Smooth muscle cell (in vitro differentiated cells): ENCODE data around the gene RCAN2. TPM values are rescaled to one million over a fixed set of nuclear protein-coding genes. Genes with fewer than 3 reads are reported as not detected.

Source experiments
- DNase-seq: peaks from one replicate; lab custom pipeline; 2025; ENCODE audit not compliant: unreplicated experiment; lab: John Stamatoyannopoulos, UW
- H2AFZ ChIP-seq: fragments of 200-600 bp; sonication (generic); 2 replicates; pipeline ENCODE4 v1.6.0; 2016; ENCODE audit warnings: antibody characterized with exemption, low read depth, mild to moderate bottlenecking
- H3F3A ChIP-seq: fragments of 200-600 bp; sonication (generic); 2 replicates; pipeline ENCODE4 v1.6.0; 2017; ENCODE audit warnings: antibody characterized with exemption, low read depth
- H3K27ac ChIP-seq: fragments of 200-600 bp; sonication (generic); 2 replicates; pipeline ENCODE4 v1.5.1; 2016; ENCODE audit warnings: low read depth, mild to moderate bottlenecking
- H3K27me3 ChIP-seq: fragments of 200-600 bp; sonication (generic); 2 replicates; pipeline ENCODE4 v1.6.1; 2016; ENCODE audit warnings: low read depth, mild to moderate bottlenecking
- H3K36me3 ChIP-seq: fragments of 200-600 bp; sonication (generic); 2 replicates; pipeline ENCODE4 v1.5.1; 2016; ENCODE audit warnings: low read depth
- H3K4me1 ChIP-seq: fragments of 200-600 bp; sonication (generic); 2 replicates; pipeline ENCODE4 v1.5.1; 2016; ENCODE audit warnings: low read depth
- H3K4me2 ChIP-seq: fragments of 200-600 bp; sonication (generic); 2 replicates; pipeline ENCODE4 v1.6.0; 2016; ENCODE audit warnings: mild to moderate bottlenecking
- H3K4me3 ChIP-seq: fragments of 200-600 bp; sonication (generic); 2 replicates; pipeline ENCODE4 v1.5.1; 2016; ENCODE audit warnings: mild to moderate bottlenecking
- H3K79me2 ChIP-seq: fragments of 200-600 bp; sonication (generic); 2 replicates; pipeline ENCODE4 v1.6.0; 2016; ENCODE audit warnings: low read depth, mild to moderate bottlenecking
- H3K9ac ChIP-seq: fragments of 200-600 bp; sonication (generic); 2 replicates; pipeline ENCODE4 v1.6.0; 2016; ENCODE audit warnings: low read depth
- H3K9me3 ChIP-seq: fragments of 200-600 bp; sonication (generic); replicated peaks from 2 replicates; pipeline ENCODE4 v1.5.1; 2016; ENCODE audit warnings: low read depth
- H4K20me1 ChIP-seq: fragments of 200-600 bp; sonication (generic); 2 replicates; pipeline ENCODE4 v1.6.0; 2016; ENCODE audit warnings: low read depth
- WGBS: methylation state at CpG from one replicate; pipeline ENCODE4 v1.1.7; 2016; ENCODE audit warnings: low lambda C conversion rate; 5-methylcytosine and 5-hydroxymethylcytosine counted together
- polyA plus RNA-seq: library from polyadenylated mRNA; unstranded; fragments of >200 nt; fragmentation: Nextera tagmentation; extraction: Ambion mirVana; gene quantifications from 2 replicates; pipeline ENCODE4 v1.2.1, GENCODE V29; 2016
- total RNA-seq: library from RNA; depleted of rRNA; stranded (reverse); fragments of >200 nt; gene quantifications from 2 replicates; pipeline ENCODE4 v1.2.3, GENCODE V29; 2014
- TF ChIP-seq, protein P1 (sequence below): fragments of 200-600 bp; sonication (generic); IDR thresholded peaks from 2 replicates; pipeline ENCODE4 v1.5.1; 2017; ENCODE audit warnings: borderline replicate concordance, mild to moderate bottlenecking, antibody characterized with exemption; ENCODE audit not compliant: insufficient read depth, poor library complexity, severe bottlenecking

The RCAN2 gene
- total and polyA plus RNA-seq, 2 experiments from 2014 or later: 2.5 to 2.7 TPM

DNA sequence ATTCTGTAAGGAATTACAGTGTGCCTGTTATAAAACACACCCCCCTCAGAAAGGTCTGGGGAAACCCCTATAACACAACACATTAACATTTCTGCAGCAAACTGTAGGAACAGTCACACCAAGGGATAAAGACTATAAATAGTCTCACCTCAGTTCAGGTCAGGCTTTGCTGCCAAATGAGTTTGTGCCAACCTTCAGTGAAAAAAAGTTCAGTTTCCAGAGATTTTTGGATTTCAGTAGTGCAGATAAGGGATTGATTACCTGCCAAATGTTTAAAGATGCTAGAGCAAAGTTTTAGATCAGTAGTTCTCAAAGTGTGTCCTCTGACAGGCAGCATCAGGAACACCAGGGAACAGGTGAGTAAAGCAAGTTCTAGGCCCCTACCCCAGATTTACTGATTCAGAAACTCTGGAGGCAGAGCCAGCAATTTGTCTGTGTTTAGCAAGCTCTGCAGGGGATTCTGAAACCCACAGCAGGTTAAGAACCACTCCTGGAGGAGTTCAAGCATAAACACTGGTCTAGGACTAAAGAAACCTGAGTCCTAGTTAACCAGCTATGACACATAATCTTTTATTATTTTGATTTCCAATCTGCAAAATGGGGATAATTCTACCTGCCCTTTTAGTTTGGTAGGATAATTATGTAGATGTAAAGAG lies 111.0 kb downstream of the RCAN2 start:
- H3F3A ChIP-seq: no peaks in the 10 kb centered on the region
- H2AFZ ChIP-seq: no peak overlapping the region
- DNase-seq: no peak
- no peaks in the 10 kb centered on the region for H3K9me3 ChIP-seq
- H3K36me3 ChIP-seq: no peaks in the 10 kb centered on the region
- H3K27ac ChIP-seq: no peak overlapping the region
- no peaks in the 10 kb centered on the region for H3K79me2 ChIP-seq
- TF ChIP-seq, protein P1, sequence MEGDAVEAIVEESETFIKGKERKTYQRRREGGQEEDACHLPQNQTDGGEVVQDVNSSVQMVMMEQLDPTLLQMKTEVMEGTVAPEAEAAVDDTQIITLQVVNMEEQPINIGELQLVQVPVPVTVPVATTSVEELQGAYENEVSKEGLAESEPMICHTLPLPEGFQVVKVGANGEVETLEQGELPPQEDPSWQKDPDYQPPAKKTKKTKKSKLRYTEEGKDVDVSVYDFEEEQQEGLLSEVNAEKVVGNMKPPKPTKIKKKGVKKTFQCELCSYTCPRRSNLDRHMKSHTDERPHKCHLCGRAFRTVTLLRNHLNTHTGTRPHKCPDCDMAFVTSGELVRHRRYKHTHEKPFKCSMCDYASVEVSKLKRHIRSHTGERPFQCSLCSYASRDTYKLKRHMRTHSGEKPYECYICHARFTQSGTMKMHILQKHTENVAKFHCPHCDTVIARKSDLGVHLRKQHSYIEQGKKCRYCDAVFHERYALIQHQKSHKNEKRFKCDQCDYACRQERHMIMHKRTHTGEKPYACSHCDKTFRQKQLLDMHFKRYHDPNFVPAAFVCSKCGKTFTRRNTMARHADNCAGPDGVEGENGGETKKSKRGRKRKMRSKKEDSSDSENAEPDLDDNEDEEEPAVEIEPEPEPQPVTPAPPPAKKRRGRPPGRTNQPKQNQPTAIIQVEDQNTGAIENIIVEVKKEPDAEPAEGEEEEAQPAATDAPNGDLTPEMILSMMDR: no peak
- H3K4me2 ChIP-seq: no peak overlapping the region
- no peak overlapping the region for H3K4me3 ChIP-seq
- no peaks in the 10 kb centered on the region for H3K27me3 ChIP-seq
- H3K4me1 ChIP-seq: no peaks in the 10 kb centered on the region
- H4K20me1 ChIP-seq: no peaks in the 10 kb centered on the region
- no peak overlapping the region for H3K9ac ChIP-seq

DNA sequence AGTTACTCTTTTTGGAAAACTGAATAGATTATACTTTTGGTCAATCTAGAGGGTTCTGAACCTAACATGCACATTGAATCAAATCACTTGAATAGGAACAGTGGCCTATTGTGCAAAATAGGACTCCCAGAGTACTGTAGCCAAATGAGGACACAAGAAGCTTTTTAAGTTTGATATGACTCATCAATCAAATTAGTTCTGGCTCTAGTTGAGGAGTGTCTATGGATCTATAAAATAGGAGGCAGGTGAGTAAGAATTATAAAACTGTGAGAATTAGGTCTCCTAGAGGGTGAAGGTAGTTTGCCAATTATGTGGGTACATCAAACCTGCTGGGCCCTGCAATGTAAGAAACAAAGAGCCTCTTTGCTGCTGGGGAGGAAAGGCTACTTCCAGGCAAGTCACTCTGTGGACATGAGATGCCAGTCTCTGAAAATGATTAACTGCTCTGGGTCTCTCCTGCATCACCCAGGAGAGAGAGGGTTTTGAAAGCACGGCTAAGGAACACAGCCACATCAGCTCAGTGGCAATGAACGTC lies 112.3 kb downstream of the RCAN2 start:
- Histone ChIP-seq H3K4me2 (no peak overlapping the region), H4K20me1 (no peaks in the 10 kb centered on the region), H3K79me2 (no peaks in the 10 kb centered on the region), H3K27me3 (no peaks in the 10 kb centered on the region), H3K4me1 (no peaks in the 10 kb centered on the region), H2AFZ (no peak overlapping the region), H3K36me3 (no peaks in the 10 kb centered on the region), H3K9ac (no peak overlapping the region), H3K9me3 (no peaks in the 10 kb centered on the region), H3K4me3 (no peak overlapping the region), H3F3A (no peaks in the 10 kb centered on the region), H3K27ac (no peak overlapping the region)
- 94% methylated on average over 2 of the region's 2 CpGs for WGBS
- no peak for DNase-seq
- TF ChIP-seq, protein P1: no peak

DNA sequence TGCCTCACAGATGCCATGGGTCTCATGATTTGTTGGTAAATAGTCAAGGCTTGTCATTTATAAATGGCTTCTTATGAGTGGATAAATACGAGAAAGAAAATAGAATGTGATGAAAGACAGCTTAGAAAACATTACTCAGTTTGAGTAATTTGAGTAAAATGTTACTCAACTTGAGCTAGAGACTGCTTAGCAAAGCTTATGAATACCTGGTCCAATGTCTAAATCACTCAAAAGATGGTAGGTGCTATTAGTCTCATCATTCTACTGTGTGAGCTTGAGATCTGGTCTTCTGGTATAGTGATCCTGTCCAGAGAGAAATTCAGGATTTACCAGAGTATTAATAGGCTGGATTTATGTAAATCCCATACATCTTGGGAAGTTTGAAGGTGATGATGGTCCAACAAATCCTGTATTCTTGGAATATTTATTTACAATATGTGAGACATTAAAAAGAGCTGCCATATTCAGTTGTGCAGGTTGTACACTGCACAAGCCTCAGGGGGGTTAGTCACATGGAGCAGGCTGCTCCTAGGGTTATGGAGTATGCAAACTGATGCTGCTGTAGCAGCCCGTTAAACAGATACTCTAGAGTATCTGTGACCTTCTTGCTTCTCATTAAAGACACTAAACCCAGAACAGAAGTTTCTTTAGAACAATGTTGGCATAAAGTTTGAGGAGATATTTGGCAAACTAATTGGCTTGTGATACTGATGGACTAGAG lies 112.9 kb downstream of the RCAN2 start:
- Histone ChIP-seq H3K9ac (no peak overlapping the region), H3K9me3 (no peaks in the 10 kb centered on the region), H3K79me2 (no peaks in the 10 kb centered on the region), H3K27ac (no peak overlapping the region), H3K36me3 (no peaks in the 10 kb centered on the region), H2AFZ (no peak overlapping the region), H4K20me1 (no peaks in the 10 kb centered on the region), H3F3A (no peaks in the 10 kb centered on the region), H3K4me1 (no peaks in the 10 kb centered on the region), H3K27me3 (no peaks in the 10 kb centered on the region), H3K4me3 (no peak overlapping the region), H3K4me2 (no peak overlapping the region)
- no peak for DNase-seq
- WGBS: 90% methylated on average over 2 of the region's 2 CpGs
- TF ChIP-seq, protein P1: no peak

DNA sequence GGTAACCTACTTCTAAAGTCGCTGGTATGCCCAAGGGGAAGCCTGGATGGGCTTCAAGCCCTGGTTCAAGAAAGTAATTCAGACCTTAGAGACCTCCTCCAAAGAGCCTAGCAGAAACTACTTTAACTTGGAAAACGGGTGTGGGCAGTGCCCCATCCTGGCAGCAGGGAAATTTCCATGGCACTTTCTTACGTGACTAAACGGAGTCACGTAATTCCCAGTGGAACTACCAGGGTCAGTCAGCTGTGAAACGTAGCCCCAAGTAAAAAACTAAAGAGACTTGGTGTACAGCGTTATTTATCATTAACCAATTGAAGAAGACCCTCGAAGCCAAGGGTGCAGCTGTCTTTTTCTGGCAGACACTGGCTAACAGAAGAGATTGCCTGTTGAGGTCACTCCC lies 114.0 kb downstream of the RCAN2 start:
- Histone ChIP-seq H3K9ac (no peak overlapping the region), H3K4me2 (no peak overlapping the region), H3K4me3 (no peak overlapping the region), H3K27ac (no peak overlapping the region), H3K4me1 (no peaks in the 10 kb centered on the region), H2AFZ (no peak overlapping the region), H3K79me2 (no peaks in the 10 kb centered on the region), H3K27me3 (no peaks in the 10 kb centered on the region), H3F3A (no peaks in the 10 kb centered on the region), H3K9me3 (no peaks in the 10 kb centered on the region), H3K36me3 (no peaks in the 10 kb centered on the region), H4K20me1 (no peaks in the 10 kb centered on the region)
- no peak for DNase-seq
- 91% methylated on average over 8 of the region's 8 CpGs for WGBS
- TF ChIP-seq, protein P1: no peak
